CD14-positive monocyte (primary cell): ENCODE results near the gene IRX3. TPM values are rescaled to one million over a fixed set of nuclear protein-coding genes. Genes with fewer than 3 reads are reported as not detected.

Source experiments
- DNase-seq, 3 donors: peaks; one replicate each; pipeline ENCODE4 v3.0.0-alpha.2; 2011 to 2022
- H2AFZ ChIP-seq: 2 replicates; pipeline ENCODE4 v1.6.0; 2012; ENCODE audit warnings: mild to moderate bottlenecking, low read depth, low read length, inconsistent platforms; ENCODE audit not compliant: insufficient read depth, poor library complexity, severe bottlenecking
- H3K27ac ChIP-seq, 2 donors: 1 replicate in 1 of 2; 2 replicates in 1 of 2; pipeline ENCODE4 v1.5.1; 2012 to 2013; ENCODE audit warnings: low read length in 2 of 2, control low read depth in 1 of 2, inconsistent platforms in 1 of 2, low read depth in 1 of 2, mild to moderate bottlenecking in 1 of 2
- H3K27me3 ChIP-seq, 2 donors: one replicate each; pipeline versions ENCODE4 v1.6.0 to v1.6.1; 2011 to 2013; ENCODE audit warnings: low read length in 2 of 2; ENCODE audit not compliant: control insufficient read depth in 2 of 2, insufficient read depth in 2 of 2
- H3K36me3 ChIP-seq, 2 donors: replicated peaks in 1 of 2; 1 replicate in 1 of 2; 2 replicates in 1 of 2; pipeline versions ENCODE4 v1.5.1 to v1.6.1; 2012 to 2013; ENCODE audit warnings: low read length in 2 of 2, control low read depth in 1 of 2, inconsistent platforms in 1 of 2, mild to moderate bottlenecking in 1 of 2; ENCODE audit not compliant: insufficient read depth in 2 of 2, control insufficient read depth in 1 of 2
- H3K4me1 ChIP-seq, 2 donors: 1 replicate in 1 of 2; 2 replicates in 1 of 2; pipeline versions ENCODE4 v1.5.1 to v1.6.1; 2012 to 2013; ENCODE audit warnings: low read length in 2 of 2, control low read depth in 1 of 2, inconsistent platforms in 1 of 2, mild to moderate bottlenecking in 1 of 2, moderate library complexity in 1 of 2; ENCODE audit not compliant: insufficient read depth in 2 of 2, control insufficient read depth in 1 of 2
- H3K4me2 ChIP-seq: replicated peaks from 2 replicates; pipeline ENCODE3; 2012; ENCODE audit warnings: low read length, moderate library complexity, mild to moderate bottlenecking; ENCODE audit not compliant: poor library complexity, severe bottlenecking; ENCODE audit errors: extremely low read depth
- H3K4me3 ChIP-seq, 3 experiments: fragments of 200-600 bp in 1 of 3; sonication (generic) in 1 of 3; replicated peaks in 1 of 3; 1 replicate in 2 of 3; 2 replicates in 1 of 3; pipeline ENCODE4 v1.5.1; 2011 to 2013; ENCODE audit warnings: low read length in 3 of 3, mild to moderate bottlenecking in 3 of 3, control low read depth in 2 of 3, low read depth in 2 of 3, inconsistent platforms in 1 of 3, moderate library complexity in 1 of 3
- H3K79me2 ChIP-seq: 2 replicates; pipeline ENCODE4 v1.6.0; 2012; ENCODE audit warnings: mild to moderate bottlenecking, control low read depth, inconsistent platforms, low read length, moderate library complexity; ENCODE audit not compliant: insufficient read depth
- H3K9ac ChIP-seq: 2 replicates; pipeline ENCODE4 v1.6.0; 2017; ENCODE audit warnings: low read length, mild to moderate bottlenecking; ENCODE audit not compliant: insufficient read depth, poor library complexity, severe bottlenecking
- H3K9me3 ChIP-seq, 2 donors: replicated peaks in 1 of 2; 1 replicate in 1 of 2; 2 replicates in 1 of 2; pipeline versions ENCODE4 v1.5.1 to v1.6.1; 2012 to 2013; ENCODE audit warnings: low read length in 2 of 2, control low read depth in 1 of 2; ENCODE audit not compliant: control insufficient read depth in 1 of 2, insufficient read depth in 1 of 2
- H4K20me1 ChIP-seq: 2 replicates; pipeline ENCODE4 v1.6.0; 2012; ENCODE audit warnings: mild to moderate bottlenecking, low read length, control low read depth, moderate library complexity; ENCODE audit not compliant: insufficient read depth
- H3K27ac Mint-ChIP-seq, 7 donors: one replicate each; pipeline ENCODE4 v1.8.0; 2020; ENCODE audit warnings: mild to moderate bottlenecking in 7 of 7, mixed read lengths in 7 of 7, moderate library complexity in 6 of 7, inconsistent platforms in 2 of 7
- H3K27me3 Mint-ChIP-seq, 3 donors: one replicate each; pipeline ENCODE4 v1.8.0; 2021 to 2022; ENCODE audit warnings: low read depth in 3 of 3, mild to moderate bottlenecking in 3 of 3, mixed read lengths in 3 of 3, moderate library complexity in 3 of 3, inconsistent platforms in 1 of 3
- H3K36me3 Mint-ChIP-seq, 2 donors: one replicate each; pipeline ENCODE4 v1.8.0; 2020; ENCODE audit warnings: mixed read lengths in 2 of 2, inconsistent platforms in 1 of 2, mild to moderate bottlenecking in 1 of 2
- H3K4me1 Mint-ChIP-seq: one replicate; pipeline ENCODE4 v1.8.0; 2020; ENCODE audit warnings: mild to moderate bottlenecking, mixed read lengths
- H3K4me3 Mint-ChIP-seq, 2 donors: one replicate each; pipeline ENCODE4 v1.8.0; 2020; ENCODE audit warnings: mild to moderate bottlenecking in 2 of 2, mixed read lengths in 2 of 2, moderate library complexity in 1 of 2
- H3K9me3 Mint-ChIP-seq, 7 donors: one replicate each; pipeline ENCODE4 v1.8.0; 2020 to 2022; ENCODE audit warnings: mixed read lengths in 7 of 7, mild to moderate bottlenecking in 6 of 7, moderate library complexity in 6 of 7, inconsistent platforms in 2 of 7
- WGBS: methylation state at CpG from one replicate; pipeline ENCODE4 v1.1.5; 2013; ENCODE audit warnings: missing lambda C conversion rate; ENCODE audit not compliant: insufficient coverage; 5-methylcytosine and 5-hydroxymethylcytosine counted together
- intact Hi-C, 2 donors: fragments of 100-400 bp; cut with micrococcal nuclease; formaldehyde crosslinking; loops; one replicate each; pipeline versions ENCODE4 v1.15.0 to v1.15.1; 2023
- polyA plus RNA-seq, 3 donors: library from polyadenylated mRNA; depleted of rRNA in 1 of 3; unstranded in 2 of 3; stranded (reverse) in 1 of 3; fragments of 300-500 nt in 2 of 3; fragments of >200 nt in 1 of 3; fragmentation: Illumina TruSeq in 2 of 3; gene quantifications; 1 replicate in 2 of 3; 2 replicates in 1 of 3; pipeline ENCODE4 v1.2.3, GENCODE V29; 2012 to 2021
- TF ChIP-seq, protein P1 (sequence below): fragments of 200-600 bp; IDR thresholded peaks from one replicate; pipeline ENCODE4 v1.8.0; 2022; ENCODE audit warnings: antibody characterized with exemption, mild to moderate bottlenecking

IRX3 gene
- polyA plus RNA-seq, 3 donors = not detected

DNA sequence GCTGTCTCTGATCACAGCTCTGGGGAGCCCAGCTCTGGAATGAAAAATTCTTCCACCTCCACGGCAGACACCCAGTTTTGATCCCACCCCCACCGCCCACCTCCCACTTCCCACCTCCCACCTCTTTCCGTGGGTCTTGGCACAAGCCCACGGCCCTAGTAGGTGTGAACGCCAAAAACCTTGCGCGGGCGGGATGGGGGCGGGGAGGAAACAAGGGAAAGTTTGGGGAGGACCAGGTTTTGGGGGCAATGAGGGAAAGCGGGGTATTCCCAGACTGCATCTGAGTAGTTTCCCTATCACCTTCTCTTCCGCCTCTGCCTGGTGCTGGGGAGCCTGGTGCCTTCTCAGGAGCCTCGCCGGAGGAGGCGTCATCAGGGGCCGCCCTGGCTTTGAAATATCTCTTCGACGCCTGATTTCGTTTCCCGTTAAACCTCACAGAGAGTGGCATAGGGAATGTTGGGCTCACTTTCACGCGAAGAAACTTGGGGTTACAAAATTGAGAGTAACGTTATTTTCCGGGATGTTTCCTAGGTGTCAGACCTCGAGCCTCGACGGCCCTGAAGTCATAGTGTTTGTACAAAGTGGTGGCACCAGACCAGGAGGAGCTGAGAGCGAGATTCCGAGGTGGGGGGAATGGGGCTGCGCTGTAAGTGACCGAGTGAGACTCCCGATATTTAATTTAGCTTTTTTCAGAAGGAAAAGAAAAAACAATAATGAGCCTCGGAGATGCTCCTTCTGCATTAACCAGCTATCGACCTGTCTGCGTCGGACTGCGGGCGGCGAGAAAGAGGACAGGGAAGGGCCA lies 1.6 kb upstream of the IRX3 start:
- H3K4me3 ChIP-seq = no peak overlapping the region
- Mint-ChIP-seq H3K9me3 (peaks cover 0 to 32% (median 10%) of the 10 kb centered on the region in 7 donors), H3K36me3 (peaks cover 0 to 9% of the 10 kb centered on the region in 2 donors), H3K27me3 (peaks cover 84 to 95% (median 89%) of the 10 kb centered on the region in 3 donors), H3K4me1 (peaks cover 24% of the 10 kb centered on the region), H3K27ac (no peak overlapping the region), H3K4me3 (peak overlapping the region in 1 of 2 donors; percentile 83)
- no peak for DNase-seq
- H3K27me3 ChIP-seq = peaks cover 63 to 89% of the 10 kb centered on the region in 2 donors
- no peak overlapping the region for H3K9ac ChIP-seq
- no peak overlapping the region for H3K27ac ChIP-seq
- peaks cover 0 to 27% of the 10 kb centered on the region in 2 donors for H3K9me3 ChIP-seq
- no peak overlapping the region for H2AFZ ChIP-seq
- TF ChIP-seq, protein P1, sequence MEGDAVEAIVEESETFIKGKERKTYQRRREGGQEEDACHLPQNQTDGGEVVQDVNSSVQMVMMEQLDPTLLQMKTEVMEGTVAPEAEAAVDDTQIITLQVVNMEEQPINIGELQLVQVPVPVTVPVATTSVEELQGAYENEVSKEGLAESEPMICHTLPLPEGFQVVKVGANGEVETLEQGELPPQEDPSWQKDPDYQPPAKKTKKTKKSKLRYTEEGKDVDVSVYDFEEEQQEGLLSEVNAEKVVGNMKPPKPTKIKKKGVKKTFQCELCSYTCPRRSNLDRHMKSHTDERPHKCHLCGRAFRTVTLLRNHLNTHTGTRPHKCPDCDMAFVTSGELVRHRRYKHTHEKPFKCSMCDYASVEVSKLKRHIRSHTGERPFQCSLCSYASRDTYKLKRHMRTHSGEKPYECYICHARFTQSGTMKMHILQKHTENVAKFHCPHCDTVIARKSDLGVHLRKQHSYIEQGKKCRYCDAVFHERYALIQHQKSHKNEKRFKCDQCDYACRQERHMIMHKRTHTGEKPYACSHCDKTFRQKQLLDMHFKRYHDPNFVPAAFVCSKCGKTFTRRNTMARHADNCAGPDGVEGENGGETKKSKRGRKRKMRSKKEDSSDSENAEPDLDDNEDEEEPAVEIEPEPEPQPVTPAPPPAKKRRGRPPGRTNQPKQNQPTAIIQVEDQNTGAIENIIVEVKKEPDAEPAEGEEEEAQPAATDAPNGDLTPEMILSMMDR = no peak
- no peak overlapping the region for H3K4me2 ChIP-seq
- no peaks in the 10 kb centered on the region for H3K36me3 ChIP-seq
- WGBS = 14% methylated on average over 18 of the region's 38 CpGs
- intact Hi-C loops = no loop called here
- no peaks in the 10 kb centered on the region for H4K20me1 ChIP-seq
- no peaks in the 10 kb centered on the region for H3K79me2 ChIP-seq
- peaks cover 11 to 17% of the 10 kb centered on the region in 2 donors for H3K4me1 ChIP-seq

DNA sequence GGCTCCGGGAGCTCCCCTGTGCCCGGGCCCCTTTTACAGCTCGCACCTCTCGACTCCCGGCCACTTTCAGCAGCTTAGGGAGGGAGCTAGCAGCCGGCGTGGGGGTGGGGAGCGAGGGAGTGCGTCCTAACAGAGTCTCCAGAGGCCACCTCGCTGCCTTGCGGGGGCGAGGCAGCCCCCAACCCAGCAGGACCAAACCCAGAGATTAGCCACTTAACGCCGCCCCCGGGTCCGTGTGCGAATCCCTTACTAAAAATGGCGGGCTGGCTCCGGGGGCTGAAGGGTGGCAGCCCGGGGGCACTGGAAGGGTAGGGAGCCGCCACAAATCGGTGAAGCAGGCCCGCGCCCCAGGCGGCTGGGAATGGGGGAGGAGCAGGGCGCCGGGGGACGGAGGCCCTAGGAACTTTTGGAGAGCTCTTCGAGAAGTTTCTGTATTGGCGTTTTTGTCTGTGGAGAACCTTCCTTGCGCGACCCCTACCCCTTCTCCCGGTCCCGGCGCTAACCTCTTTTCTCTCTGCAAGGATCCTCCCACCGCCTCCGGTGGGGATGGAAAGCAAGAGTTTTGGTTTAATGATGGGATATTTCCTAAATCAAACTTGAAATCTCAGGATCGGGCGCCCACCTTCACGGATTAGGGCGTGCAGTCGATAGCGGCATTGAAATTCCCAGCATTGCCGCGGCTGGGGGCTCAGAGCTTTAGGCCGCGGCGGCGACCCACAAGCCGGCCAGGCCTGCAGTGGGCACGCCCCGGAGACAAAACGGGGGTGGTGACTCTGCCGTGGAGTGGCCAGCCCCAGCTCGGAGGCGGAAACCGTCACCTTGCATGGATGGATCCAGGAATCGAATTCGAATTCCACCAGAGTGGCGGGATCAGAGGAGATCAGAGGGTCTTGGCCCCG lies 793 bp upstream of the IRX3 start:
- Histone ChIP-seq H4K20me1 (no peaks in the 10 kb centered on the region), H3K9me3 (peaks cover 0 to 27% of the 10 kb centered on the region in 2 donors), H3K36me3 (no peaks in the 10 kb centered on the region), H3K79me2 (no peaks in the 10 kb centered on the region), H3K27me3 (peaks cover 64 to 90% of the 10 kb centered on the region in 2 donors), H2AFZ (no peak overlapping the region), H3K4me2 (peak overlapping the region; percentile 49), H3K4me3 (no peak overlapping the region), H3K27ac (no peak overlapping the region), H3K4me1 (peaks cover 11 to 17% of the 10 kb centered on the region in 2 donors), H3K9ac (no peak overlapping the region)
- peak overlapping the region in 1 of 2 donors; percentile 80 for H3K4me3 Mint-ChIP-seq
- peaks cover 0 to 38% (median 10%) of the 10 kb centered on the region in 7 donors for H3K9me3 Mint-ChIP-seq
- no peak overlapping the region for H3K27ac Mint-ChIP-seq
- DNase-seq = no peak
- H3K4me1 Mint-ChIP-seq = peaks cover 30% of the 10 kb centered on the region
- peaks cover 0 to 12% of the 10 kb centered on the region in 2 donors for H3K36me3 Mint-ChIP-seq
- H3K27me3 Mint-ChIP-seq = peaks cover 85 to 96% (median 90%) of the 10 kb centered on the region in 3 donors
- WGBS = 3% methylated on average over 45 of the region's 61 CpGs
- TF ChIP-seq, protein P1 = no peak
- intact Hi-C loops = no loop called here
